GM19438 (cell line): ENCODE measurements around the gene CCDC69.
"Not testable (repeated sequence)": the region's sequence is repeated elsewhere in the genome, so short reads cannot be mapped to it uniquely, and the experiment has no call there.

Experiments used
- ATAC-seq: cut with Tn5 transposase; IDR thresholded peaks from one replicate; pipeline ENCODE4 v1.9.1; 2021; ENCODE audit warnings: low read depth; ENCODE audit not compliant: unreplicated experiment

The CCDC69 gene

GRCh38 chr5:151248651-151249050 is 24.8 kb upstream of the CCDC69 start:
- no peak for ATAC-seq

GRCh38 chr5:151245680-151246219 is 21.9 kb upstream of the CCDC69 start:
- no peak for ATAC-seq

- ATAC-seq, result no peak
Observed at GRCh38 chr5:151244206-151244605, 20.3 kb upstream of the CCDC69 start.

GRCh38 chr5:151243564-151243963 is 19.7 kb upstream of the CCDC69 start:
- ATAC-seq, result no peak

GRCh38 chr5:151243127-151243526 is 19.2 kb upstream of the CCDC69 start:
- ATAC-seq, result no peak

GRCh38 chr5:151240924-151241635 is 17.2 kb upstream of the CCDC69 start:
- ATAC-seq, result no peak

- not testable (repeated sequence) for ATAC-seq
Observed at GRCh38 chr5:151240268-151240835, 16.5 kb upstream of the CCDC69 start.

GRCh38 chr5:151239237-151239861 is 15.5 kb upstream of the CCDC69 start:
- no peak for ATAC-seq

- peak; percentile 40 for ATAC-seq
Observed at GRCh38 chr5:151238303-151238741, 14.4 kb upstream of the CCDC69 start.

- ATAC-seq, result no peak
Observed at GRCh38 chr5:151237685-151238084, 13.8 kb upstream of the CCDC69 start.

GRCh38 chr5:151236888-151237287 is 13.0 kb upstream of the CCDC69 start:
- no peak for ATAC-seq

GRCh38 chr5:151235239-151235571 is 11.3 kb upstream of the CCDC69 start:
- ATAC-seq, result not testable (repeated sequence)

GRCh38 chr5:151234476-151235238 is 10.8 kb upstream of the CCDC69 start:
- peak; percentile 71 for ATAC-seq

- peak; percentile 49 for ATAC-seq
Observed at GRCh38 chr5:151233616-151234085, 9.8 kb upstream of the CCDC69 start.

- no peak for ATAC-seq
Observed at GRCh38 chr5:151231359-151231758, 7.5 kb upstream of the CCDC69 start.

- no peak for ATAC-seq
Observed at GRCh38 chr5:151230048-151230680, 6.3 kb upstream of the CCDC69 start.

- ATAC-seq, result no peak
Observed at GRCh38 chr5:151228986-151229385, 5.1 kb upstream of the CCDC69 start.

GRCh38 chr5:151227918-151228447 is 4.1 kb upstream of the CCDC69 start:
- no peak for ATAC-seq

- no peak for ATAC-seq
Observed at GRCh38 chr5:151225475-151225874, 1.6 kb upstream of the CCDC69 start.

- ATAC-seq, result no peak
Observed at GRCh38 chr5:151225071-151225470, 1.2 kb upstream of the CCDC69 start.
